MCF 10A (cell line): ENCODE data around the gene SERPINA10. TPM values are rescaled to one million over a fixed set of nuclear protein-coding genes. Genes with fewer than 3 reads are reported as not detected.

Experiments used
- Bru-seq: library from RNA; stranded (reverse); fragments of 400-500 nt; gene quantifications from one replicate; lab custom pipeline; 2021; lab: Mats Ljungman, UMichigan
- BruChase-seq, 2 experiments: library from RNA; stranded (reverse); fragments of 400-500 nt; gene quantifications; one replicate each; lab custom pipeline; 2021; lab: Mats Ljungman, UMichigan
- BruUV-seq: library from RNA; stranded (reverse); fragments of 400-500 nt; replicated peaks from 2 replicates; lab custom pipeline; 2021; lab: Mats Ljungman, UMichigan
- CTCF ChIA-PET: fragments of 300-600 bp; sonication (Branson Sonifier 250); formaldehyde crosslinking; extraction: SDS; loops from one replicate; lab custom pipeline; 2021; ENCODE audit warnings: antibody characterized with exemption, inconsistent platforms; lab: Yijun Ruan, JAX
- POLR2A ChIA-PET: fragments of 300-600, 350-650 bp; sonication (Branson Sonifier 250); formaldehyde crosslinking; extraction: SDS; loops from one replicate; lab custom pipeline; 2020; ENCODE audit warnings: antibody characterized with exemption, inconsistent platforms; lab: Yijun Ruan, JAX
- DNase-seq: peaks from one replicate; pipeline ENCODE4 v3.0.0-alpha.2; 2018; ENCODE audit not compliant: unreplicated experiment
- H3K27ac Mint-ChIP-seq: one replicate; pipeline ENCODE4 v1.8.0; 2022; ENCODE audit warnings: mild to moderate bottlenecking, low read depth, mixed read lengths; ENCODE audit not compliant: unreplicated experiment
- H3K27me3 Mint-ChIP-seq: one replicate; pipeline ENCODE4 v1.8.0; 2022; ENCODE audit warnings: mixed read lengths; ENCODE audit not compliant: insufficient read depth, unreplicated experiment
- H3K36me3 Mint-ChIP-seq: one replicate; pipeline ENCODE4 v1.8.0; 2022; ENCODE audit warnings: mild to moderate bottlenecking, moderate library complexity, mixed read lengths; ENCODE audit not compliant: insufficient read depth, unreplicated experiment
- H3K4me1 Mint-ChIP-seq: one replicate; pipeline ENCODE4 v1.8.0; 2022; ENCODE audit warnings: mixed read lengths; ENCODE audit not compliant: insufficient read depth, unreplicated experiment
- H3K4me3 Mint-ChIP-seq: one replicate; pipeline ENCODE4 v1.8.0; 2022; ENCODE audit warnings: mild to moderate bottlenecking, moderate library complexity, mixed read lengths; ENCODE audit not compliant: unreplicated experiment
- H3K9me3 Mint-ChIP-seq: one replicate; pipeline ENCODE4 v1.8.0; 2022; ENCODE audit warnings: mixed read lengths; ENCODE audit not compliant: unreplicated experiment
- CTCF ChIP-seq: fragments of 200-600 bp; IDR thresholded peaks from one replicate; pipeline ENCODE4 v1.8.0; 2022; ENCODE audit warnings: antibody characterized with exemption, mild to moderate bottlenecking; ENCODE audit not compliant: unreplicated experiment
- intact Hi-C: fragments of 100-400 bp; cut with micrococcal nuclease; formaldehyde crosslinking; loops from 2 replicates; pipeline ENCODE4 v1.14.1; 2022
- long read RNA-seq: library from polyadenylated mRNA; stranded (forward); transcript quantifications from one replicate; pipeline ENCODE4 v2.0.0, GENCODE V29; 2022
- total RNA-seq: library from RNA; stranded (reverse); gene quantifications from 2 replicates; pipeline ENCODE4 v1.2.3, GENCODE V29; 2022

The SERPINA10 gene
- total RNA-seq (not detected in 2 replicates), Bru-seq, nascent RNA (not detected), BruChase-seq, experiment 1, labeled RNA remaining after a 6-hour chase (percentile 7 among the genes with signal in this experiment), BruChase-seq, experiment 2, labeled RNA remaining after a 2-hour chase (not detected)
- long read RNA-seq, result 0 reads

GRCh38 chr14:94292872-94293577 lies at the start of gene SERPINA10:
TSS of gene SERPINA10 (minus strand) at chr14:94293268. CDS start at chr14:94290593, 2,675 bp downstream.
- POLR2A ChIA-PET, result interaction anchor here (0.6 to 0.7 kb wide), 2 partner anchors 49 to 174 kb away, joined by 3 read pairs; no protein-coding TSS in a partner anchor
- DNase-seq, result no peak
- Mint-ChIP-seq H3K9me3 (no peaks in the 10 kb centered on the region), H3K4me1 (no peaks in the 10 kb centered on the region), H3K27ac (no peak within 1 kb of the TSS), H3K27me3 (no peaks in the 10 kb centered on the region), H3K36me3 (peaks cover 4% of the 10 kb centered on the region), H3K4me3 (no peak within 1 kb of the TSS)
- no TSS peak for BruUV-seq
- CTCF ChIA-PET, result interaction anchor here (0.6 to 1.0 kb wide), 3 partner anchors 137 to 1161 kb away, joined by 3 to 4 read pairs (median 3); no protein-coding TSS in a partner anchor
- intact Hi-C loops, result no loop called here
- no peak for TF ChIP-seq CTCF

GRCh38 chr14:94342334-94342934 lies 49.4 kb upstream of the SERPINA10 start:
- no peak for TF ChIP-seq CTCF
- H3K27ac Mint-ChIP-seq, result peak overlapping the region; percentile 28
- H3K27me3 Mint-ChIP-seq, result no peaks in the 10 kb centered on the region
- H3K9me3 Mint-ChIP-seq, result peaks cover 7% of the 10 kb centered on the region
- peaks cover 6% of the 10 kb centered on the region for H3K36me3 Mint-ChIP-seq
- DNase-seq, result peak; percentile 100
- H3K4me1 Mint-ChIP-seq, result peaks cover 41% of the 10 kb centered on the region
- ChIA-PET CTCF (interaction anchor here (0.6 to 1.2 kb wide), 6 partner anchors 20 to 213 kb away, joined by 3 to 4 read pairs (median 3); partner anchors contain the start of gene IFI27L2), POLR2A (interaction anchor here (0.7 to 2.6 kb wide), 9 partner anchors 9 to 262 kb away, joined by 3 to 27 read pairs (median 3); no protein-coding TSS in a partner anchor)
- H3K4me3 Mint-ChIP-seq, result no peak overlapping the region
- intact Hi-C loops, result loop anchor here (2.0 kb wide), 1 partner anchor 30 kb away; no protein-coding TSS in a partner anchor
- BruUV-seq, result no TSS peak

GRCh38 chr14:94341656-94342333 lies 48.7 kb upstream of the SERPINA10 start:
- Mint-ChIP-seq H3K4me3 (no peak overlapping the region), H3K9me3 (peaks cover 7% of the 10 kb centered on the region), H3K36me3 (peaks cover 6% of the 10 kb centered on the region), H3K27ac (peak overlapping the region; percentile 28), H3K27me3 (no peaks in the 10 kb centered on the region), H3K4me1 (peaks cover 41% of the 10 kb centered on the region)
- POLR2A ChIA-PET, result interaction anchor here (0.7 to 2.6 kb wide), 10 partner anchors 8 to 262 kb away, joined by 3 to 27 read pairs (median 3); partner anchors contain the start of gene SERPINA10
- no TSS peak for BruUV-seq
- CTCF ChIA-PET, result interaction anchor here (0.6 to 1.2 kb wide), 3 partner anchors 92 to 213 kb away, joined by 3 to 4 read pairs (median 3); partner anchors contain the start of gene IFI27L2
- DNase-seq, result peak; percentile 26
- TF ChIP-seq CTCF, result no peak
- intact Hi-C loops, result loop anchor here (2.0 kb wide), 1 partner anchor 31 kb away; no protein-coding TSS in a partner anchor
